Large intestine (tissue), 3 donors: ENCODE data around the gene FOXP1. TPM values are rescaled to one million over a fixed set of nuclear protein-coding genes. Genes with fewer than 3 reads are reported as not detected.

Source experiments
- DNase-seq, 2 donors: peaks; one replicate each; pipeline versions ENCODE4 v3.0.0 to v3.0.0-alpha.2; 2013
- H3K27ac ChIP-seq: one replicate; pipeline ENCODE4 v1.5.1; 2013; ENCODE audit warnings: low read length
- H3K27me3 ChIP-seq: 2 replicates; pipeline ENCODE4 v1.6.1; 2013; ENCODE audit warnings: low read length; ENCODE audit not compliant: control insufficient read depth, insufficient read depth
- H3K36me3 ChIP-seq: 2 replicates; pipeline ENCODE4 v1.6.1; 2013; ENCODE audit warnings: low read length; ENCODE audit not compliant: control insufficient read depth, insufficient read depth
- H3K4me1 ChIP-seq: one replicate; pipeline ENCODE4 v1.6.1; 2013; ENCODE audit warnings: low read length; ENCODE audit not compliant: control insufficient read depth, insufficient read depth
- H3K4me3 ChIP-seq: one replicate; pipeline ENCODE4 v1.5.1; 2013; ENCODE audit warnings: low read length
- H3K9me3 ChIP-seq: one replicate; pipeline ENCODE4 v1.6.1; 2013; ENCODE audit warnings: mild to moderate bottlenecking, low read depth, low read length, moderate library complexity; ENCODE audit not compliant: control insufficient read depth
- WGBS: methylation state at CpG from one replicate; pipeline ENCODE4 v1.1.5; 2013; ENCODE audit warnings: low lambda C conversion rate; ENCODE audit not compliant: insufficient coverage; 5-methylcytosine and 5-hydroxymethylcytosine counted together
- polyA plus RNA-seq: library from polyadenylated mRNA; unstranded; fragments of 120-200 nt; gene quantifications from one replicate; pipeline ENCODE4 v1.2.1, GENCODE V29; 2013

The FOXP1 gene
- polyA plus RNA-seq, 1 donor, result 64.1 TPM

DNA sequence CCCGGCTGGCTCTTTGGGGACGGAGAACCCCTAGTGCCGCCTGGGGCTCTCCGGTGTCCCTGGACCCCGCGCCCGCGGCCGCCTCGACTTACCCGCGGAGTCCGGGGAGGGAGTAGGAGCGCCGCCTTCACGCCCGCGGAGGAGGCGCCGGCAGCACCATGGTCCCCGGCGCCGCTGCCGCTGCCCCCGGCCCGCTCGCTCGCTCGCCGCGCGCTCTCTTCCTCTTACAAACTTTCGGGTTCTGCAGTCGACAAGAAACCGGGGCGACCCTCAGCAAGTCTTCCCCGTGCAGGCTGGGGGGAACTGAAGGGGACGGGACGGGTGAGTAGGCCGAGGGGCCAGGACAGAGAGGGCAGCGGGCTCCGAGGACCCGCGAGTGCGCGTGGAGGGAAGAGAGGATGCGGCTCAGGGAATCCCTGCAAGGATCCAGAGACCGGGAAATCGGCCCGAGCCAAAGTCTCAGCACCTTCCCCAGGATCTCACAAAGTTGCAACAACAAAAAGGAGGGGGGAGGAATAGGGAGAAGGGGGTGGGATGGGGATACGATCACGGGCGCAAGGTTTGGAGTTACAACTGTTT is 2.0 kb downstream of the FOXP1 start:
- DNase-seq, result peak in 1 of 2 donors; percentile 65
- WGBS, result no CpG with 5 or more reads among the region's 53 CpGs
- peaks cover 7% of the 10 kb centered on the region for H3K4me1 ChIP-seq
- H3K36me3 ChIP-seq, result no peaks in the 10 kb centered on the region
- peaks cover 5% of the 10 kb centered on the region for H3K9me3 ChIP-seq
- H3K27ac ChIP-seq, result peak overlapping the region; percentile 98
- peak overlapping the region; percentile 86 for H3K4me3 ChIP-seq
- peaks cover 2% of the 10 kb centered on the region for H3K27me3 ChIP-seq

DNA sequence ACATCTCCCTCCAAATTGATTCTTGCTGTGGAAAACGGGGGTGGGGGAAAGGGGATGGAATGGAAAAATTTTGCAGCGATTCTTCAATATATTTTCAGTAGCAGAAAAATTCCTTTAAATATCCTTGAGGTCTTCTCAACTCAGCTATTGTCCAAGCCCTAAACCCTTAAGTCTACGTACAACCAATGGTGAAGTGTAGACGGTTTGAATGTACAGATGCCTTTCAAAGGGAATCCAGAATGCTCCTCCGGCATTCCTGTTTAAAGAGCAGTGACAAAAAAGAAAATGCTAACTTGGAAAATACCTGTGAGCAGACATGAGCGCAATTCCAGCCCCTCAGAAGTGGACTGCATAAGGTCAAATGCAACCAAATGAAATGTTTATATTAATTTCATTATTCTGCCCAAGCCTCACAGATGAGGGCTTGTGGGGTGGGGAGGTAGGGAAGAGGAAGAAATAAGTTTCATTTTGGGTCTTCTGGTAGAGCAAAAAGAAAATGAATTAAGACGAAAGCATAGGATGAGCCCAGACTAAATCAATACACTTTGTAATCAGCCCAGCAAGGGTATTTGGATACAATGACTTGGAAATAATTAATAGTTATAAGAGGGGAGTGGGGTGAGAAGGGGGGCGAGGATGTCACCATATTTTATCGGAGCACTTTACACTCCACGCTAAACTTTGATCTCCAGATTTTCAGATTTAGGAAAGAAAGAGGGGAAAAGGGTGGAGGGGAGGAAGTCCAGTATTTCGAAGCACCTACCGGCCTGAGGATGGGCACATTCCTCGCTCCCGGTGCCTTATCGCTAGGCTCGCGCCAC is 2.7 kb downstream of the FOXP1 start:
- 7% methylated on average over 4 of the region's 17 CpGs for WGBS
- Histone ChIP-seq H3K4me3 (peak overlapping the region; percentile 86), H3K36me3 (no peaks in the 10 kb centered on the region), H3K4me1 (peaks cover 10% of the 10 kb centered on the region), H3K27me3 (peaks cover 2% of the 10 kb centered on the region), H3K9me3 (peaks cover 5% of the 10 kb centered on the region), H3K27ac (peak overlapping the region; percentile 98)
- DNase-seq, result peak in 1 of 2 donors; percentile 54

DNA sequence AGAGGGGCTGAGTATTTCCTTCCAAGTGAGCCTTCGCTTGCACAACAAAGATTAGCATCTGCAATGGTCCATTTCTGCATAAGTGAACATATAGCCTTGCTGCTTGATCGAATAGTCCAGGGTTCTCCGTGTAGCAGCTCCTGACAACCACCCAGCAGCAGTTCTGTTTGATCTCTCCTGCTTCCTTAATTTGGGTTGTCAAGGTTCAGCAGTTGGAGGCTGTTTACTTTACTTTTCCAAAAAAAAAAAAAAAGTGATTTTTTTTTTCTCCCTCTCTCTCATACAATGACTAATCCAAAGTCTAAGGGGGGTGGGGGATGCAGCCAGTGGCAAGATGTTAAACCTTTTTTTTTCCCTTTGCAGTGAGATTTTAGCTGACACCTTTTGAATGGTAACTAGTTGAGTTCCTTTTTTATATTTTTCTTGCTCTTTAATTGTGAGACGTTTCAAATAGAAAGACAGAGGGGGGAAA is 3.6 kb downstream of the FOXP1 start:
- 14% methylated on average over 1 of the region's 4 CpGs for WGBS
- H3K27ac ChIP-seq, result peak overlapping the region; percentile 98
- H3K9me3 ChIP-seq, result peaks cover 5% of the 10 kb centered on the region
- peaks cover 10% of the 10 kb centered on the region for H3K4me1 ChIP-seq
- H3K36me3 ChIP-seq, result no peaks in the 10 kb centered on the region
- H3K27me3 ChIP-seq, result peaks cover 2% of the 10 kb centered on the region
- H3K4me3 ChIP-seq, result peak overlapping the region; percentile 86
- peak; percentile 26 to 76 for DNase-seq

DNA sequence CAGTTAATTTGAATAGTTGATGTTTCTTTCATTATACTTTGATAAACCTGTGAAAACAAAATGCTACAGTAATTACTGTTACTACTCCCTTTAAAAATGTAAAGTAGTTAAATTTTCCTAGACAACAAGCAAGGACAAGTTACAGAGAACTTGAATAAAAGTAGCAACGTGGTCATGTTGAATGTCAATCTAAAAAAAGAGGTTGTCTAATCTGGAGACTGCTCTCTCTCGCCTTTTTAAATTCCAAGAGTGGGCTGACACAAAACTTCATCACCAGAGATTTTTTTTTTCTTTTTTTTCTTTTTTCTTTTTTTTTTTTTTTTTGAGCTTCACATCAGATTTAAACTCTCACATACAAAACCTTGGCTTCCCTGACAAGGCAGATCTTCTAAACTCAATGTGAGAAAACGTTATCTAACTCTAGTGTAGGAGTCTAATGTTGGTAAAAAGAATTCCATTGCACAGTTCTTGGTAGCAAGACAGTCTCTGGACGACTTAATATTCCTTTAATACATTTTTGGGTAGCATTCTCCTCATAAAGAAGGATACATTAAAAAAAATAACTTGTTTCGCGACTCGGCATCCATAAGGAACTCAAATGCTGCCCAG is 4.1 kb downstream of the FOXP1 start:
- Histone ChIP-seq H3K4me1 (peaks cover 10% of the 10 kb centered on the region), H3K9me3 (peaks cover 5% of the 10 kb centered on the region), H3K27me3 (peaks cover 2% of the 10 kb centered on the region), H3K4me3 (peak overlapping the region; percentile 86), H3K27ac (peak overlapping the region; percentile 98), H3K36me3 (no peaks in the 10 kb centered on the region)
- WGBS, result 7% methylated on average over 4 of the region's 7 CpGs
- peak in 1 of 2 donors; percentile 14 for DNase-seq

DNA sequence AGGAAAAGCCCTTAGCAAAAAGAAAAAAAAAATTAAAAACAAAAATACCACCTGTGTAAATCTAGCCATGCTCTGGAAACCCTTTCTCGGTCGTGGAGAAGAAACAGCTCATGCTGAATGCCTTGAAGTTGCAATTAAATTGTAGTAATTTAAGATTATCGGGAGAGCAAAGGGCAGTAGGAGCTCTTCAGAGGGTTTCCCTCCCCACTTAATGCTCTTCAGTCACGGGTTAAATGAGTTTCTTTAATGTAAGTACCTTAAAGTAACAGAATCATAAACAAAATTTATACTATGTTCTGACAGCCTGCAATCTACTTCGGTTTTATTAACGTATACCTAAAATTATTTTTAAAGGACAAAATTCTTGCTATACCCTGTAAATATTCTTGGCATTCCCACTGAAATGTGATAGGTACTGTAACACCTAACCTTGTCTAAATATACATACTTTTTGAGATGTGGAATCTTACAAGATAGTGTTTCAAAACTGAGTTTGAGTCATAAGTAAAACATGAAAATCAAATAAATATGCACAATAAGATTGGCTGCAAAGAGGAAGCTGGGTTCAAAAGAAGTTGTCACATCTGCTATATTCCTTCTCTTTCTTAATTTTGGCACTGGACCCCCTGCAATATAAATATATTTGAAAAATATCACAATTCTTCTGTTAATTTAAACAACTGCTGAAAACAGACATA is 5.3 kb downstream of the FOXP1 start:
- no peaks in the 10 kb centered on the region for H3K36me3 ChIP-seq
- H3K4me1 ChIP-seq, result peaks cover 10% of the 10 kb centered on the region
- peaks cover 2% of the 10 kb centered on the region for H3K27me3 ChIP-seq
- WGBS, result no CpG with 5 or more reads among the region's 6 CpGs
- H3K27ac ChIP-seq, result peak overlapping the region; percentile 98
- DNase-seq, result peak; percentile 72 to 86
- peaks cover 5% of the 10 kb centered on the region for H3K9me3 ChIP-seq
- H3K4me3 ChIP-seq, result peak overlapping the region; percentile 11

DNA sequence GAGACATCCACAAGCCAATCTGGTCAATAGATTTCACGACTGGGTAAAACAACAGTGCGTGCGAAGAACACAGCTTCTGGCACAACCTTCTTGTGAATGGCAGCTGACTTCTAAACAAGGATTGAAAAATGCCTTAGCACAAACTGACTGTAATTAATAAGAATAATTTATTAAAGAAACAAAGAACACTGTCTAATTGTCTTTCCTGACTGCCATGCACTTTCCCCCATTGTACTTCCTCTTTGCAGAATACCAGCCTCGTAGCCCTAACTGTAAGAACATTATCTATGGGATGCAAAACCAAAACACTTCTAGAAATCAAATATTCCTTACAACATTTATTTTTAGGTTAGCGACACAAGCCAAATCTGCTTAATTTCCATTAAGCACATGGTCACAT is 6.5 kb downstream of the FOXP1 start:
- peak overlapping the region; percentile 6 for H3K4me3 ChIP-seq
- H3K36me3 ChIP-seq, result no peaks in the 10 kb centered on the region
- peaks cover 10% of the 10 kb centered on the region for H3K4me1 ChIP-seq
- H3K27me3 ChIP-seq, result peaks cover 2% of the 10 kb centered on the region
- DNase-seq, result peak in 1 of 2 donors; percentile 18
- no peaks in the 10 kb centered on the region for H3K9me3 ChIP-seq
- peak overlapping the region; percentile 98 for H3K27ac ChIP-seq
- 33% methylated on average over 1 of the region's 5 CpGs for WGBS

GRCh38 chr3:71575433-71575832 is 8.1 kb downstream of the FOXP1 start:
- Histone ChIP-seq H3K36me3 (peaks cover 2% of the 10 kb centered on the region), H3K4me3 (no peak overlapping the region), H3K27me3 (no peaks in the 10 kb centered on the region), H3K27ac (peak overlapping the region; percentile 98), H3K9me3 (no peaks in the 10 kb centered on the region), H3K4me1 (peaks cover 10% of the 10 kb centered on the region)
- peak in 1 of 2 donors; percentile 16 for DNase-seq
- WGBS, result no CpG with 5 or more reads among the region's 2 CpGs

- Histone ChIP-seq H3K27me3 (no peaks in the 10 kb centered on the region), H3K4me1 (peaks cover 11% of the 10 kb centered on the region), H3K36me3 (peaks cover 3% of the 10 kb centered on the region), H3K27ac (no peak overlapping the region), H3K9me3 (no peaks in the 10 kb centered on the region), H3K4me3 (no peak overlapping the region)
- DNase-seq, result no peak
- no CpG with 5 or more reads among the region's 5 CpGs for WGBS
These were observed 10.3 kb downstream of the FOXP1 start for GRCh38 chr3:71573181-71573580.

DNA sequence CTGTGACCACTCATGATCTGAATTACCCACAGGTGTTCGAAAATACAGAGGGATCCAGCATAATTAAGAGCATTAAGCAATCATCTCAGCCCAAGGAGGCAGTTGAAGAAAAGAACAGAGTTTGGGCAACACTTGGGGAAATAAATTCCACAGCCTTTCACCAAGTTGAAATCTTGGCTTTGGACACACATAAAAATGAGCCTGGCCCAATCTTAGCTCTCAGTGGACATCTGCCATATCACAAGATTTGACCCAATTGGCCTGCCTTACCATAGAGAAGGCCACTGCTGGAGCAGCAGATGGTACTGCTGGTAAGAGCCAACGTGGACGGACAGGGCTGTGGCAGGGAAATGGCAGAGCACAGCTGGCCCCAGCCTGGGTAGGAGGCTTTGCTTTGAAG is 13.0 kb downstream of the FOXP1 start:
- Histone ChIP-seq H3K27ac (no peak overlapping the region), H3K36me3 (peaks cover 18% of the 10 kb centered on the region), H3K27me3 (no peaks in the 10 kb centered on the region), H3K9me3 (no peaks in the 10 kb centered on the region), H3K4me3 (no peak overlapping the region), H3K4me1 (peaks cover 4% of the 10 kb centered on the region)
- 85% methylated on average over 2 of the region's 3 CpGs for WGBS
- DNase-seq, result no peak

DNA sequence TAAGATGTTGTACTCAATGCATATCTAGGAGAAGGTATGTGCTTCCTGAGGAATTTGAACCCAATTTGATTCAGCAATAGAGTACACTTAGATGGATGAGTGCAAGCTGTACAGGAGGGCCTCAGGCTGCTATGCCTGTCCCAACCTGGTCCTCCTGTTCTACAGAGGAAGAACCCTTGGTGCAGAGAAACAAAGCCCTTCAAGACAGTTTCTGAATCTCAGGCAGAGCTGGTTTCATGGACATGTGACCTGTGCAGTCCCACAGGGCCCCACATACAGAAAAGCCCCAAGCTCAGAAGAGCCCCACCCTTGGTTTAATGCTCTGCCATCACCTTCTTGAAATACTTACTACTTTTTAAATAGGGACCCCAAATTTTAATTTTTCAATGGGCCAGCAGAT is 15.3 kb downstream of the FOXP1 start:
- Histone ChIP-seq H3K27me3 (no peaks in the 10 kb centered on the region), H3K9me3 (no peaks in the 10 kb centered on the region), H3K27ac (peak overlapping the region; percentile 27), H3K4me1 (peaks cover 4% of the 10 kb centered on the region), H3K36me3 (peaks cover 27% of the 10 kb centered on the region), H3K4me3 (no peak overlapping the region)
- DNase-seq, result peak in 1 of 2 donors; percentile 55
